Right renal cortex interstitium (tissue), 3 donors: ENCODE measurements around the gene IL16. TPM values are rescaled to one million over a fixed set of nuclear protein-coding genes. Genes with fewer than 3 reads are reported as not detected.

Source experiments
- DNase-seq, 3 donors: peaks; one replicate each; pipeline ENCODE4 v3.0.0-alpha.2; 2013; ENCODE audit warnings: low read depth in 3 of 3, low spot score in 2 of 3
- polyA plus RNA-seq, 3 donors: library from polyadenylated mRNA; unstranded; fragments of 120-200 nt; gene quantifications; one replicate each; pipeline ENCODE4 v1.2.1, GENCODE V29; 2013; ENCODE audit not compliant: insufficient read length in 3 of 3

The IL16 gene
- polyA plus RNA-seq, 3 donors, result 4.9 to 6.2 (median 6.1) TPM

GRCh38 chr15:81356252-81356651 is 159.6 kb downstream of the IL16 start:
- no peak for DNase-seq

- DNase-seq, result no peak
Observed at GRCh38 chr15:81357180-81357686, 160.6 kb downstream of the IL16 start.

GRCh38 chr15:81358248-81358647 is 161.6 kb downstream of the IL16 start:
- DNase-seq, result no peak

GRCh38 chr15:81360491-81360890 is 163.8 kb downstream of the IL16 start:
- no peak for DNase-seq

GRCh38 chr15:81361891-81362290 is 165.2 kb downstream of the IL16 start:
- DNase-seq, result no peak

- DNase-seq, result no peak
Observed at GRCh38 chr15:81362790-81363189, 166.1 kb downstream of the IL16 start.

GRCh38 chr15:81363276-81363675 is 166.6 kb downstream of the IL16 start:
- DNase-seq, result no peak

Other genes with a start within 250 kb of the IL16 start
- 10 to 100 TPM; 43.9 to 44.8 (median 44.2) TPM for gene MESD, start 207.1 kb upstream of the IL16 start, polyA plus RNA-seq
- gene TLNRD1, start 196.0 kb upstream of the IL16 start, polyA plus RNA-seq, result 1 to 10 TPM; 6.8 to 8.0 (median 7.4) TPM
- gene CFAP161, start 62.6 kb upstream of the IL16 start, polyA plus RNA-seq, result under 1 TPM; 0.19 to 0.37 (median 0.21) TPM
- 1 to 10 TPM; 3.0 to 5.1 (median 4.8) TPM for gene STARD5, start 127.3 kb downstream of the IL16 start, polyA plus RNA-seq
- gene TMC3, start 177.3 kb downstream of the IL16 start, polyA plus RNA-seq, result under 1 TPM; 0.10 to 0.21 (median 0.12) TPM